HCT116 (cell line): ENCODE results near the gene CES5A.
"Not testable (repeated sequence)": the region's sequence is repeated elsewhere in the genome, so short reads cannot be mapped to it uniquely, and the experiment has no call there.

ENCODE experiments used
- EZH2 ChIP-seq: fragments of 200-600 bp; sonication (generic); IDR thresholded peaks from 2 replicates; pipeline ENCODE4 v1.6.1; 2017; ENCODE audit warnings: antibody characterized with exemption, mixed run types
- POLR2A ChIP-seq: IDR thresholded peaks from 2 replicates; pipeline ENCODE4 v1.7.0; 2011; ENCODE audit warnings: borderline replicate concordance; ENCODE audit not compliant: insufficient read depth, insufficient read length; ENCODE audit errors: extremely low read depth
- SRF ChIP-seq: IDR thresholded peaks from 2 replicates; pipeline ENCODE4 v1.6.1; 2012; ENCODE audit warnings: low read depth
- TF ChIP-seq, protein P1 (sequence below), 3 experiments: fragments of 200-600 bp in 1 of 3; sonication (generic) in 1 of 3; IDR thresholded peaks in 2 of 3; conservative IDR thresholded peaks in 1 of 3; 2 replicates each; pipeline ENCODE4 v1.5.1; 2012 to 2017; ENCODE audit warnings: low read depth in 2 of 3, low read length in 2 of 3, antibody characterized with exemption in 1 of 3, borderline replicate concordance in 1 of 3, control low read depth in 1 of 3, mild to moderate bottlenecking in 1 of 3, mixed read lengths in 1 of 3, mixed run types in 1 of 3, moderate library complexity in 1 of 3; ENCODE audit not compliant: insufficient read depth in 1 of 3
- TF ChIP-seq, protein P2 (sequence below): IDR thresholded peaks from 2 replicates; pipeline ENCODE4 v1.6.1; 2012; ENCODE audit warnings: low read depth

DNA sequence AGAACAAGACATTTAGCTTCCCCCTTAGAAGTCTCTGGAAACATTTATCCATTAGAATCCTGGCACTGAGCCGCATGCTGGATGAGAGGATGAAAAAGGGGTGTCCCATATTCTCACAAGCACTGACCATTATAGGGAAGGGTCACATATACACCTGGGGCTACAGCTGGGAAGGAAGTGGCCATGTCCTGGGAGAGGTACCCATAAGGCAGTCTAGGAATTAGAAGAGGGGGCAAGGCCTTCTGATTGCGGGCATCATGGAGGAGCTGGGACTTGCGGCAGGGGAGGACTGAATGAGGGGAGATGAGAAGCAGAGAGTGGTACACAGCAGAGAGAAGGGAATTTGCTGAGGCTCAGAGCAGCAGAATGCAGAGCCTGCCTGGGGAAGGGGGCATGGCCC lies 45.9 kb downstream of the CES5A start:
- TF ChIP-seq, protein P1, sequence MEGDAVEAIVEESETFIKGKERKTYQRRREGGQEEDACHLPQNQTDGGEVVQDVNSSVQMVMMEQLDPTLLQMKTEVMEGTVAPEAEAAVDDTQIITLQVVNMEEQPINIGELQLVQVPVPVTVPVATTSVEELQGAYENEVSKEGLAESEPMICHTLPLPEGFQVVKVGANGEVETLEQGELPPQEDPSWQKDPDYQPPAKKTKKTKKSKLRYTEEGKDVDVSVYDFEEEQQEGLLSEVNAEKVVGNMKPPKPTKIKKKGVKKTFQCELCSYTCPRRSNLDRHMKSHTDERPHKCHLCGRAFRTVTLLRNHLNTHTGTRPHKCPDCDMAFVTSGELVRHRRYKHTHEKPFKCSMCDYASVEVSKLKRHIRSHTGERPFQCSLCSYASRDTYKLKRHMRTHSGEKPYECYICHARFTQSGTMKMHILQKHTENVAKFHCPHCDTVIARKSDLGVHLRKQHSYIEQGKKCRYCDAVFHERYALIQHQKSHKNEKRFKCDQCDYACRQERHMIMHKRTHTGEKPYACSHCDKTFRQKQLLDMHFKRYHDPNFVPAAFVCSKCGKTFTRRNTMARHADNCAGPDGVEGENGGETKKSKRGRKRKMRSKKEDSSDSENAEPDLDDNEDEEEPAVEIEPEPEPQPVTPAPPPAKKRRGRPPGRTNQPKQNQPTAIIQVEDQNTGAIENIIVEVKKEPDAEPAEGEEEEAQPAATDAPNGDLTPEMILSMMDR (IDR thresholded peaks at IDR 0.05 in 2 of 3, conservative IDR thresholded peaks at IDR 0.05 in 1 of 3; ENCODE audit: borderline replicate concordance in 1 of 3, insufficient read depth in 1 of 3, low read depth in 2 of 3, low read length in 2 of 3) = not testable (repeated sequence)
- TF ChIP-seq POLR2A, SRF, EZH2: not testable (repeated sequence)
- TF ChIP-seq, protein P2, sequence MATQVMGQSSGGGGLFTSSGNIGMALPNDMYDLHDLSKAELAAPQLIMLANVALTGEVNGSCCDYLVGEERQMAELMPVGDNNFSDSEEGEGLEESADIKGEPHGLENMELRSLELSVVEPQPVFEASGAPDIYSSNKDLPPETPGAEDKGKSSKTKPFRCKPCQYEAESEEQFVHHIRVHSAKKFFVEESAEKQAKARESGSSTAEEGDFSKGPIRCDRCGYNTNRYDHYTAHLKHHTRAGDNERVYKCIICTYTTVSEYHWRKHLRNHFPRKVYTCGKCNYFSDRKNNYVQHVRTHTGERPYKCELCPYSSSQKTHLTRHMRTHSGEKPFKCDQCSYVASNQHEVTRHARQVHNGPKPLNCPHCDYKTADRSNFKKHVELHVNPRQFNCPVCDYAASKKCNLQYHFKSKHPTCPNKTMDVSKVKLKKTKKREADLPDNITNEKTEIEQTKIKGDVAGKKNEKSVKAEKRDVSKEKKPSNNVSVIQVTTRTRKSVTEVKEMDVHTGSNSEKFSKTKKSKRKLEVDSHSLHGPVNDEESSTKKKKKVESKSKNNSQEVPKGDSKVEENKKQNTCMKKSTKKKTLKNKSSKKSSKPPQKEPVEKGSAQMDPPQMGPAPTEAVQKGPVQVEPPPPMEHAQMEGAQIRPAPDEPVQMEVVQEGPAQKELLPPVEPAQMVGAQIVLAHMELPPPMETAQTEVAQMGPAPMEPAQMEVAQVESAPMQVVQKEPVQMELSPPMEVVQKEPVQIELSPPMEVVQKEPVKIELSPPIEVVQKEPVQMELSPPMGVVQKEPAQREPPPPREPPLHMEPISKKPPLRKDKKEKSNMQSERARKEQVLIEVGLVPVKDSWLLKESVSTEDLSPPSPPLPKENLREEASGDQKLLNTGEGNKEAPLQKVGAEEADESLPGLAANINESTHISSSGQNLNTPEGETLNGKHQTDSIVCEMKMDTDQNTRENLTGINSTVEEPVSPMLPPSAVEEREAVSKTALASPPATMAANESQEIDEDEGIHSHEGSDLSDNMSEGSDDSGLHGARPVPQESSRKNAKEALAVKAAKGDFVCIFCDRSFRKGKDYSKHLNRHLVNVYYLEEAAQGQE = not testable (repeated sequence)
